ENCODE data around the gene TRABD2B. TPM values are rescaled to one million over a fixed set of nuclear protein-coding genes. Genes with fewer than 3 reads are reported as not detected.

TRABD2B gene
- total and polyA plus RNA-seq, 2 of the 4 experiments (the other 2 are of a cell fraction), result not detected

DNA sequence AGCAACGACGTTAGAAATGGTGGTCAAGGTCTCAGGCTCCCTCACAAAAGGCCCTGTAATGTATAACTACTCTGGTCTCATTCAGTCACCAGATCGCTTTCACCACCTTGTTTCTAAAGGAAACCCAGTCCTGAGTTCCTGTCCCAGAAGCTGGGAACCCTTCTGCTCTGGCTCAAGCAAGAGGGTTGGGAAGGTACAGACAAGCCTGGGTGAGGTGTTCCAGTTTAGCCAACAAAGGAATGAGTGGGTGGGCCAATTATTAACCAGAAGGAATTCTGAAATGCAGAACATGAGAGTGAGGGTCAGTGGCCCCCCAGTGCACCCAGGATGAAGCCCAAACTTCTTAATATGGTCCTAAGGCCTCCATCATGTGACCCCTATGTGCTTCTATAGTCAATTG is 17.5 kb downstream of the TRABD2B start:
- DNase-seq (no peak), ATAC-seq (ENCODE audit: low read depth) (no peak)
- no peak overlapping the region for H4K91ac ChIP-seq (ENCODE audit: insufficient read depth, low read depth, low read length)
- no peaks in the 10 kb centered on the region for H4K20me1 ChIP-seq (ENCODE audit: insufficient read depth, low read length)
- H3K9me1 ChIP-seq (ENCODE audit: insufficient read depth, low read length), result no peaks in the 10 kb centered on the region
- no peak overlapping the region for H3K4me3 ChIP-seq (ENCODE audit: insufficient read depth, low read depth, low read length)
- H2BK120ac ChIP-seq (ENCODE audit: low read depth, low read length), result no peak overlapping the region
- no peak overlapping the region for H2BK5ac ChIP-seq (ENCODE audit: low read depth, low read length, poor library complexity, severe bottlenecking)
- dilution Hi-C loops (cut with HindIII; ENCODE audit: low sequenced_read_pairs, unreplicated experiment) (no loop called here), intact Hi-C loops (cut with micrococcal nuclease) (no loop called here), in situ Hi-C loops (cut with MboI; ENCODE audit: low sequenced_read_pairs) (no loop called here)
- no peak overlapping the region for H2BK15ac ChIP-seq (ENCODE audit: low read depth, low read length)
- H4K5ac ChIP-seq (ENCODE audit: low read depth, low read length), result no peak overlapping the region
- CTCF ChIA-PET, result no interaction called here
- H3K27ac ChIP-seq (ENCODE audit: insufficient read depth, low read length), result no peak overlapping the region
- no peak overlapping the region for H2AK5ac ChIP-seq (ENCODE audit: low read depth, low read length)
- no peak overlapping the region for H3K4ac ChIP-seq (ENCODE audit: low read depth, low read length)
- no peak overlapping the region for H3K9ac ChIP-seq (ENCODE audit: low read depth, low read length)
- no peak overlapping the region for H4K8ac ChIP-seq (ENCODE audit: low read depth in 2 of 2, low read length in 2 of 2)
- no peak overlapping the region for H2AK9ac ChIP-seq (replicated peaks; ENCODE audit: low read depth, low read length, poor library complexity)
- no TSS peak for BruUV-seq (replicated peaks)
- TF ChIP-seq MXI1 (IDR thresholded peaks at IDR 0.05; ENCODE audit: borderline replicate concordance, low read depth, low read length), result no peak
- H3K79me1 ChIP-seq (ENCODE audit: low read depth in 1 of 2, low read length in 2 of 2), result no peaks in the 10 kb centered on the region
- no peak overlapping the region for H3K23ac ChIP-seq (ENCODE audit: low read depth, low read length)
- peaks cover 2% of the 10 kb centered on the region; the same call in 1 of the 2 replicates for H3K27me3 ChIP-seq (ENCODE audit: control insufficient read depth, insufficient read depth, low read length)
- WGBS, 2 experiments (ENCODE audit: extremely low coverage in 2 of 2, insufficient read length in 1 of 2), result 40% methylated on average over 2 of the region's 3 CpGs; no CpG with 5 or more reads in 1 of the 2 experiments
- no peak overlapping the region for H2BK20ac ChIP-seq (ENCODE audit: low read depth, low read length)
- no peak overlapping the region for H3K4me2 ChIP-seq (ENCODE audit: low read depth, low read length)
- no peak overlapping the region for H2AFZ ChIP-seq (replicated peaks; ENCODE audit: low read length, poor library complexity)
- no peak overlapping the region for H3K18ac ChIP-seq (ENCODE audit: low read depth, low read length)
- POLR2A ChIA-PET (ENCODE audit: unreplicated experiment), result no interaction called here
- H3K4me1 ChIP-seq (ENCODE audit: control insufficient read depth, insufficient read depth, low read length), result no peaks in the 10 kb centered on the region
- H3K9me3 ChIP-seq (ENCODE audit: control insufficient read depth, insufficient read depth, low read length), result no peaks in the 10 kb centered on the region
- H3K56ac ChIP-seq (ENCODE audit: extremely low read depth, insufficient read depth, low read length), result no peak overlapping the region
- no peak overlapping the region for H3K14ac ChIP-seq (replicated peaks; ENCODE audit: low read depth, low read length)
- H3K36me3 ChIP-seq (ENCODE audit: control insufficient read depth, insufficient read depth, low read length), result no peaks in the 10 kb centered on the region
